ENCODE results near the gene ENTPD7. TPM values are rescaled to one million over a fixed set of nuclear protein-coding genes. Genes with fewer than 3 reads are reported as not detected.

ENTPD7 gene
- total and polyA plus RNA-seq, 9 of the 15 experiments (the other 6 are each of a cell fraction or from before 2014, with no cell fraction given) = 1.4 to 13.9 (median 8.5) TPM

DNA sequence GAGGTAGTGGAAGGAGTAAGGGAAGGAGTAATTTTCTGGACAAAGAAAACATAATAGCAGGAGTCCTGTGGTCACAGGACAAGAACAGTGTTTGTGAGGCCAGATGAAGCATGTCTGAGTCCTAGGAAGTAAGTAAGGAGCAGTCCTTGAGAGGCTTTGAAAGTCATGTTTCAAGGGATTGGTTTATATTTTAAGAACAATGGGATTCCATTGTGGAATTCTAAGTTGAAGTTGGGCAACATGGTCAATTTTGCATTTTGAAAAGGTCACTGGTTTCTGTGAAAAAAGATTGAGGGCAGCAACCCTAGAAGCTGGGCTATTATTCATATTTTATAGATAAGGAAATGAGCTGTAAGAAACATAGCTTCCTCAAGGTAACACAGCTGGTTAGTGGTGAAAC lies 28.3 kb upstream of the ENTPD7 start (continued):
- TF ChIP-seq ATF7 (IDR thresholded peaks at IDR 0.05) (no peak), NKRF (IDR thresholded peaks at IDR 0.05; ENCODE audit: borderline replicate concordance) (no peak), FOXO4 (CRISPR knock-in tag; IDR thresholded peaks at IDR 0.05) (no peak), RCOR1 (IDR thresholded peaks at IDR 0.05; ENCODE audit: borderline replicate concordance in 1 of 2, low read depth in 2 of 2, low read length in 2 of 2) (no peak), ZBTB8A (IDR thresholded peaks at IDR 0.05; ENCODE audit: partially characterized antibody) (no peak), PHB (CRISPR knock-in tag; IDR thresholded peaks at IDR 0.05) (no peak)

GRCh38 chr10:99631496-99631895 lies 27.8 kb upstream of the ENTPD7 start:
- no peak overlapping the region; the same call in 1 of the 2 replicates for H2AFZ ChIP-seq (ENCODE audit: low read depth, low read length)
- intact Hi-C loops (cut with micrococcal nuclease) = no loop called here
- ChIA-PET POLR2A (interaction anchor here (0.7 kb wide), 2 partner anchors 9 to 16 kb away, joined by 3 read pairs; no protein-coding TSS in a partner anchor), CTCF (ENCODE audit: low intra/inter-chr PET ratio) (no interaction called here)
- no peak overlapping the region for H3K4me2 ChIP-seq (ENCODE audit: insufficient read depth, low read length)
- in situ Hi-C loops (cut with MboI) = no loop called here
- no peaks in the 10 kb centered on the region for H4K20me1 ChIP-seq (replicated peaks; ENCODE audit: control insufficient read depth, insufficient read depth, low read length)
- no peaks in the 10 kb centered on the region for H3K4me1 ChIP-seq (replicated peaks in 1 of 2; ENCODE audit: control insufficient read depth in 2 of 2, insufficient read depth in 2 of 2, low read length in 2 of 2)
- no peaks in the 10 kb centered on the region; a peak in 1 of 5 replicates for H3K27me3 ChIP-seq (ENCODE audit: control insufficient read depth in 2 of 2, insufficient read depth in 2 of 2, low read length in 2 of 2)
- WGBS (ENCODE audit: insufficient coverage, low coverage, missing lambda C conversion rate) = 14% methylated on average over 2 of the region's 3 CpGs
- H3K9me1 ChIP-seq (ENCODE audit: control insufficient read depth, insufficient read depth, low read length) = no peaks in the 10 kb centered on the region
- no TSS peak for BruUV-seq (replicated peaks)
- H3K4me3 ChIP-seq = no peak overlapping the region
- no peak overlapping the region for H3K27ac ChIP-seq (ENCODE audit: extremely low read depth, low read depth, low read length)
- DNase-seq (ENCODE audit: extremely low read depth in 1 of 4, low spot score in 3 of 4) (no peak), ATAC-seq (no peak), FAIRE-seq (no peak)
- no peaks in the 10 kb centered on the region for H3K36me3 ChIP-seq (ENCODE audit: control insufficient read depth, insufficient read depth, low read length)
- H3K9me3 ChIP-seq (replicated peaks; ENCODE audit: control insufficient read depth, insufficient read depth, low read depth, low read length) = no peaks in the 10 kb centered on the region
- H3K79me2 ChIP-seq (ENCODE audit: control insufficient read depth, insufficient read depth, low read length) = no peaks in the 10 kb centered on the region
- H3K9ac ChIP-seq (ENCODE audit: insufficient read depth in 1 of 2, low read depth in 2 of 2, low read length in 2 of 2) = no peak overlapping the region
- TF ChIP-seq ZNF174 (CRISPR knock-in tag; IDR thresholded peaks at IDR 0.05) = no peak
- no peak for TF ChIP-seq ZNF165 (CRISPR knock-in tag; IDR thresholded peaks at IDR 0.05; ENCODE audit: borderline replicate concordance)
- no peak for TF ChIP-seq TBP (optimal IDR thresholded peaks at IDR 0.05; ENCODE audit: low read depth, low read length)
- TF ChIP-seq FOXP1 (CRISPR knock-in tag; IDR thresholded peaks at IDR 0.05) = no peak
- no peak for TF ChIP-seq NCOA1 (IDR thresholded peaks at IDR 0.05; ENCODE audit: low read depth)
- no peak for TF ChIP-seq ZNF507 (tag; conservative IDR thresholded peaks at IDR 0.05)
- TF ChIP-seq E2F8 (IDR thresholded peaks at IDR 0.05; ENCODE audit: low read depth, partially characterized antibody) = no peak
- no peak for TF ChIP-seq ILF3 (IDR thresholded peaks at IDR 0.05; ENCODE audit: borderline replicate concordance)
- TF ChIP-seq SIRT6 (IDR thresholded peaks at IDR 0.05; ENCODE audit: low read depth, low read length) = no peak
- TF ChIP-seq STAT5B (CRISPR knock-in tag; IDR thresholded peaks at IDR 0.05) = no peak
- no peak for TF ChIP-seq FOXJ2 (tag; IDR thresholded peaks at IDR 0.05)
